Choroid plexus epithelial cell (primary cell): ENCODE measurements around the gene MYMX.

Experiments
- DNase-seq: peaks from one replicate; pipeline ENCODE4 v3.0.0-alpha.2; 2010; ENCODE audit warnings: low read depth
- H3K4me3 ChIP-seq: 2 replicates; pipeline ENCODE4 v1.5.1; 2011; ENCODE audit warnings: low read depth, mild to moderate bottlenecking, control low read depth, low read length, moderate library complexity
- TF ChIP-seq, protein P1 (sequence below): conservative IDR thresholded peaks from 2 replicates; pipeline ENCODE4 v1.5.1; 2011; ENCODE audit warnings: low read depth, mild to moderate bottlenecking, control low read depth, inconsistent platforms, low read length, moderate library complexity

MYMX gene

DNA sequence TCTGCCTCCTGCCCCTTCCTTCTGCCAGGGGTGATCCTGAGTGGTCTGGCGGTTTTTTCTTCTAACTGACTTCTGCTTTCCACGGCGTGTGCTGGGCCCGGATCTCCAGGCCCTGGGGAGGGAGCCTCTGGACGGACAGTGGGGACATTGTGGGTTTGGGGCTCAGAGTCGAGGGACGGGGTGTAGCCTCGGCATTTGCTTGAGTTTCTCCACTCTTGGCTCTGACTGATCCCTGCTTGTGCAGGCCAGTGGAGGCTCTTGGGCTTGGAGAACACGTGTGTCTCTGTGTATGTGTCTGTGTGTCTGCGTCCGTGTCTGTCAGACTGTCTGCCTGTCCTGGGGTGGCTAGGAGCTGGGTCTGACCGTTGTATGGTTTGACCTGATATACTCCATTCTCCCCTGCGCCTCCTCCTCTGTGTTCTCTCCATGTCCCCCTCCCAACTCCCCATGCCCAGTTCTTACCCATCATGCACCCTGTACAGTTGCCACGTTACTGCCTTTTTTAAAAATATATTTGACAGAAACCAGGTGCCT lies 16.9 kb downstream of the MYMX start:
- TF ChIP-seq, protein P1, sequence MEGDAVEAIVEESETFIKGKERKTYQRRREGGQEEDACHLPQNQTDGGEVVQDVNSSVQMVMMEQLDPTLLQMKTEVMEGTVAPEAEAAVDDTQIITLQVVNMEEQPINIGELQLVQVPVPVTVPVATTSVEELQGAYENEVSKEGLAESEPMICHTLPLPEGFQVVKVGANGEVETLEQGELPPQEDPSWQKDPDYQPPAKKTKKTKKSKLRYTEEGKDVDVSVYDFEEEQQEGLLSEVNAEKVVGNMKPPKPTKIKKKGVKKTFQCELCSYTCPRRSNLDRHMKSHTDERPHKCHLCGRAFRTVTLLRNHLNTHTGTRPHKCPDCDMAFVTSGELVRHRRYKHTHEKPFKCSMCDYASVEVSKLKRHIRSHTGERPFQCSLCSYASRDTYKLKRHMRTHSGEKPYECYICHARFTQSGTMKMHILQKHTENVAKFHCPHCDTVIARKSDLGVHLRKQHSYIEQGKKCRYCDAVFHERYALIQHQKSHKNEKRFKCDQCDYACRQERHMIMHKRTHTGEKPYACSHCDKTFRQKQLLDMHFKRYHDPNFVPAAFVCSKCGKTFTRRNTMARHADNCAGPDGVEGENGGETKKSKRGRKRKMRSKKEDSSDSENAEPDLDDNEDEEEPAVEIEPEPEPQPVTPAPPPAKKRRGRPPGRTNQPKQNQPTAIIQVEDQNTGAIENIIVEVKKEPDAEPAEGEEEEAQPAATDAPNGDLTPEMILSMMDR: no peak
- DNase-seq: no peak
- H3K4me3 ChIP-seq: no peak overlapping the region

DNA sequence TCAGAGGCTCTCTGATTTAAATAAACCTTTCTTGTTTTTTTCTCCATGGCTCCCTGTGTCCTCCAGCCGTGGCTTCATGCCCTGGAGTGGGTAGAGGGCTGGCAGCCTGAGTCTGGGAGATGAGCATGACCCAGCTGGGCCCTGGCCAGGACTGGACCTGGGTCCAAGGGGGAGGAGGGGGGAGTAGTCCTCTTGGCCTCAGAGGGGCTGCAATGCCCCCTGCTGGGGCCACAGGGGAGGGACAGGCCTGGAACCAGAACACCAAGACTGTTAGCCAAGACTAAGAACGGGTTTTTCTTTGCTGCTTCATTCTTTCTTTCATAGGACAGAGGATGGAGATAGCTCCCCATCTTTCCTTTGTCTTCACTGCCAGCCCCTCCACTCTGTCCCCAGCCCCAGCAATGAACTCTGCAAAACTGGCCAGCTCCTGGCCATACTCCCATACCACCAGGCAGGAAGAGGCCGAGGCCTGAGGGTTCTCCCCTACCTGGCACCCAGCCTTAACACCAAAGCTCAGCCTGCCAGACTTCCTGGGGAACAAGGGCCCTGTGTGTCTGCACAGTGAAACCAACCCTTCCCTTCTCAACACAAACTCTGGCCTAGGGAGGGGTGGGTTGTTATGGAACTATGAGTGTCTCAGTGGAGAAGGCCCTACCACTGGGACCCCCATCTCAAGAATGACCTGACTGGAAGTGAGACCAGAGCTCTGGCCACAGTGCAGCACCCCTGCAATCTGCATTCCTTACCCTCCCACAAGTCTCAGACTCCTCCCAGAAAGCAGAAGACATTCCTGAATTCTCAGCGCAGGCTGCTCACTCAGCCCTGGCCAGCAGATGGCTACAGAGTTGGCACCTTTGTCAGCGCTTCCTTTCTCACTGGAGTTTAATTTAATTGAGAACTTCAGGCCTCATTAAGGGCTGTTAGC lies 17.6 kb downstream of the MYMX start:
- H3K4me3 ChIP-seq: no peak overlapping the region
- DNase-seq: peak; percentile 87
- TF ChIP-seq, protein P1: peak; percentile 86

DNA sequence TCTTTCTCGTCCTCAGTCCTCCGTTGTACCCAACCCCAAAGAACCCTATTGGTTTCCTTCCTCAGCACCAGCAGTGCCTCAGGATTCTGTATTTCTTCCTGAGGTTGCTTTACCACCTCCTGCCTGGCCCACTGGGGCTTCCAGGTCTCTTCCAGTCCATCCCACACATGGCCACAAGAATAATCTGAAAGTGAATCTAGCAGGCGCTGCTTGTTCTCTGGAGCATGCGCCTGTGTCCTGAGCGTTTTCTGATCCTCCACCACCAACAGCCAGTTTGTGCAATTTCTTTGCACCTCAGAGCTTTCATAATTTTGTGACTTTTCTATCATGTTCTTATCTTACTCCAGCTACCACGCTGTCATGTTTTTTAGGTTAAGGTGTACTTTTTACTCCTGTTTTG lies 18.5 kb downstream of the MYMX start:
- TF ChIP-seq, protein P1: no peak
- H3K4me3 ChIP-seq: no peak overlapping the region
- DNase-seq: no peak

DNA sequence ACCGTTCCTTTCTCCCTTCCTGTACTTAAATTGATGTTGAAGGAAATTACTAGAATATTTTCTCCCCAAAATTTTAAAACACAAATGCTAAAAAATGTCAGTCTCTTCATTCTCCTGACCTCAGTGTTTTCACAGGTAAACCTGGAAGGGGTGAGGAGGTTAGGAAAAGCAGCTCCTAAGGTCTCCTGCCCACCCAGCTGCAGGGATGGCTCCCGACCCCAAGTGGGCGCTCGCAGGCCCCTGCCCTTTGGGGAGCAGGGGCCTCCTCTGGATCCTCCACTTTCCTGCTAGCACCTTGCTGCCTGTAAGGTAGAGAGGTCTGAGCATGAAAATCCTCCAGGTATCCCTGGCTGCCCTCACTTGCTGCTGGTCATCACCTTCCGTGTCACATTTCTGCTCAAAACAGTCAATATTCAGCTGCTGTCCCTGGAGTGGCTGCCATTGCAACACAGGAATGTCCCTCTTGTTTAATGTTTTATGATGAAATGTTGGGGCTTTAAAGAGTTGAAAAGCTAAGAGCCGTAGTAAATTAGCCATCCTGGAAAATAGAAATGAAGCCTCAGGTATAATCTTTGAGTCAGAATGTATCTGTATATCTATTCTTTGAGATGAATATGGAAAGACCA lies 19.3 kb downstream of the MYMX start:
- H3K4me3 ChIP-seq: no peak overlapping the region
- TF ChIP-seq, protein P1: no peak
- no peak for DNase-seq

DNA sequence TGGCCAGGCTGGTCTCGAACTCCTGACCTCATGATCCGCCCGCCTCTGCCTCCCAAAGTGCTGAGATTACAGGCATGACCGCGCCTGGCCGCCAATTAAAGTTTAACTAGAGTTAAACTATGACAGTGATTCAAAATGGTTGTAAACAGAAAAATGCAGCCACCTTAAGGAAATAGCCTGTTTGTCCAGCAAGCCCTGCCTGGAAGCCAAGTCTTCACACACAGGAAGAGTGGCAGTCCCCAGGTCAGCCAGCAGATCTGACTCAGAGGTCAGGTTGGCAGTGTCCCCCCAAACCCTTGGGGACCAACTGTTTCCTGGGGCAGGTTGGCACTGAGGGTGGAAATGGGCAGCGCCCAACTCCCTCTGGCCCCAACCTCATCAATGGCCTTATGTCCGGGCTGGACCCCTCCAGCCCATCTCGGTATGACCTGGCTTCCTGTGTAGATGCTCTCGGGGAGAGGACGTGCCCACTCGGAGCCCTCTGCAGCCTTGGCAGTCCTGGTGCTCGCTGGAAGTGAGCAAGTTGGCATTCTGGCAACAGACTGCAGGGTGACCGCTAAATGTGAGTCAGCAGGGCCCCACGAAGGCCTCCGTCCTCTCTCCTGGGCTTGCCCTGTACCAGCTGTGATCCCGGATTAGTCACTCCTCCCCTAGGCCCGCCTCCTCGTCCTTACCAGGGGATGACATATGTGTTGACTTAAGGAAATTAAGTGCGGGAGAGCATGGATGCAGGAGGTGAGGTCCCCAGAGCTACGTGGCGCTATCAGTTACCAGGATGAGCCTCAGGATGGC lies 20.5 kb downstream of the MYMX start:
- peak; percentile 85 for DNase-seq
- H3K4me3 ChIP-seq: peak overlapping the region; percentile 81
- TF ChIP-seq, protein P1: no peak

DNA sequence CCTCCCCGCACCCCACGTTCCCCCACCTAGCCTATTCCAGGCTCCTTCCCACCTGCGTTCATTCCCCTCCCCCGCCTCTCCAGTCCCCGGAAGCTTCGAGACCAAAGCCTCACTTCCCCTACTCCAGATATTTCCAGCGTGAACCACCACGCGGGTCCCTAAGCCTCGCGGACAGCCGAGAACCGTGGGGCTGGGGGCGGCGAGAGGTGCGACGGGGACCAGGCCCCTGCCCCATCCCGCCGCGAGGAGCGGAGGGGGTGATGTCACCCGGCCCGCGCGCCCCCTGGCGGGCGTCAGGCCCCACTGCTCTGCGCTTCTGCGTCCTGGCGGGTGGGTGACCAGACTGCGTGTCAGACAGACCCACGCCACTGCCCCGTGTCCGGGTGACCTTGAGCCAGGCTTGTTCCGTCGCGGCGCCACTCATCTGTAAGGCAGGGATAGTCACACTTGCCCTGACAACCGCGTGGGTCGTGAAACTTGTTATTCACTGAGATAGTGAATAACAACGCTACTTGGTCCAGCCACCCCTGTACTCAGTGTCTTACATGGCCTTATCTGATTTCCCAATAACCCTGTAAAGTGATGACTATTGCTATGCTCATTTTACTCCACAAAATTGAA lies 21.2 kb downstream of the MYMX start:
- DNase-seq: peak; percentile 62
- H3K4me3 ChIP-seq: peak overlapping the region; percentile 81
- TF ChIP-seq, protein P1: peak; percentile 74
